Measurements from ENCODE around the gene SPC24. TPM values are rescaled to one million over a fixed set of nuclear protein-coding genes. Genes with fewer than 3 reads are reported as not detected.

Gene SPC24
- polyA plus RNA-seq, 1 experiment, result 18.9 TPM

GRCh38 chr19:11191934-11192333 lies 36.4 kb upstream of the SPC24 start:
- Histone ChIP-seq H3K36me3 (ENCODE audit: control insufficient read depth, insufficient read depth, low read length) (peaks cover 33% of the 10 kb centered on the region), H3K4me3 (ENCODE audit: low read depth, low read length) (no peak overlapping the region), H3K27me3 (ENCODE audit: control insufficient read depth, insufficient read depth, low read length) (no peaks in the 10 kb centered on the region)
- DNase-seq (ENCODE audit: low read depth), result no peak
- TF ChIP-seq, protein P1, sequence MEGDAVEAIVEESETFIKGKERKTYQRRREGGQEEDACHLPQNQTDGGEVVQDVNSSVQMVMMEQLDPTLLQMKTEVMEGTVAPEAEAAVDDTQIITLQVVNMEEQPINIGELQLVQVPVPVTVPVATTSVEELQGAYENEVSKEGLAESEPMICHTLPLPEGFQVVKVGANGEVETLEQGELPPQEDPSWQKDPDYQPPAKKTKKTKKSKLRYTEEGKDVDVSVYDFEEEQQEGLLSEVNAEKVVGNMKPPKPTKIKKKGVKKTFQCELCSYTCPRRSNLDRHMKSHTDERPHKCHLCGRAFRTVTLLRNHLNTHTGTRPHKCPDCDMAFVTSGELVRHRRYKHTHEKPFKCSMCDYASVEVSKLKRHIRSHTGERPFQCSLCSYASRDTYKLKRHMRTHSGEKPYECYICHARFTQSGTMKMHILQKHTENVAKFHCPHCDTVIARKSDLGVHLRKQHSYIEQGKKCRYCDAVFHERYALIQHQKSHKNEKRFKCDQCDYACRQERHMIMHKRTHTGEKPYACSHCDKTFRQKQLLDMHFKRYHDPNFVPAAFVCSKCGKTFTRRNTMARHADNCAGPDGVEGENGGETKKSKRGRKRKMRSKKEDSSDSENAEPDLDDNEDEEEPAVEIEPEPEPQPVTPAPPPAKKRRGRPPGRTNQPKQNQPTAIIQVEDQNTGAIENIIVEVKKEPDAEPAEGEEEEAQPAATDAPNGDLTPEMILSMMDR (IDR thresholded peaks at IDR 0.05; ENCODE audit: insufficient read depth, low read depth, low read length), result no peak
- CTCF ChIA-PET, result interaction anchor here (0.7 to 1.0 kb wide), 2 partner anchors 53 to 66 kb away, joined by 3 read pairs; no protein-coding TSS in a partner anchor
- POLR2A ChIA-PET, result no interaction called here

- Histone ChIP-seq H3K36me3 (ENCODE audit: control insufficient read depth, insufficient read depth, low read length) (peaks cover 36% of the 10 kb centered on the region), H3K27me3 (ENCODE audit: control insufficient read depth, insufficient read depth, low read length) (no peaks in the 10 kb centered on the region), H3K4me3 (ENCODE audit: low read depth, low read length) (no peak overlapping the region)
- TF ChIP-seq, protein P1 (IDR thresholded peaks at IDR 0.05; ENCODE audit: insufficient read depth, low read depth, low read length), result no peak
- peak; percentile 62 for DNase-seq (ENCODE audit: low read depth)
- ChIA-PET CTCF (interaction anchor here (0.7 to 1.0 kb wide), 2 partner anchors 53 to 65 kb away, joined by 3 read pairs; no protein-coding TSS in a partner anchor), POLR2A (no interaction called here)
Observed at GRCh38 chr19:11191273-11191755, 35.7 kb upstream of the SPC24 start.

GRCh38 chr19:11190501-11190900 lies 34.9 kb upstream of the SPC24 start:
- Histone ChIP-seq H3K27me3 (ENCODE audit: control insufficient read depth, insufficient read depth, low read length) (no peaks in the 10 kb centered on the region), H3K36me3 (ENCODE audit: control insufficient read depth, insufficient read depth, low read length) (peaks cover 40% of the 10 kb centered on the region), H3K4me3 (ENCODE audit: low read depth, low read length) (no peak overlapping the region)
- POLR2A ChIA-PET, result no interaction called here
- DNase-seq (ENCODE audit: low read depth), result no peak
- CTCF ChIA-PET, result no interaction called here
- TF ChIP-seq, protein P1 (IDR thresholded peaks at IDR 0.05; ENCODE audit: insufficient read depth, low read depth, low read length), result no peak

DNA sequence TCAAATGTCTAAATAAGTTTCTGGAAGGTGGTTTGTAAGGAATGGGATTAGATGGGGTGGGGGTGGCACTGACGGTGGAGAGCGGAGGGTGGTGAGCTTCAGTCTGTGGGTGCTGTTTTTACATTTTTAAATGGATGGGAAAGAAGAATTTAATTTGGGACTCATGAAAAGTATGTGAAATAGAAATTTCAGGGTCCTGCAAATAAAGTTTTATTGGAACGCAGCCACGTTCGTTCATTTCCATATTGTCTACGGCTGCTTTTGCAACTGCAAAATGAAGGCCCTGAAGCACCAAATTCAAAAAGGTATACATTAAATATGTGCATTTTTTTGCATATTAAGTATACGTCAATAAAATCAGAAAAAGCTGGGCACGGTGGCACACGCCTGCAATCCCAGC lies 31.9 kb upstream of the SPC24 start:
- H3K36me3 ChIP-seq (ENCODE audit: control insufficient read depth, insufficient read depth, low read length), result peaks cover 27% of the 10 kb centered on the region
- CTCF ChIA-PET, result no interaction called here
- POLR2A ChIA-PET, result no interaction called here

DNA sequence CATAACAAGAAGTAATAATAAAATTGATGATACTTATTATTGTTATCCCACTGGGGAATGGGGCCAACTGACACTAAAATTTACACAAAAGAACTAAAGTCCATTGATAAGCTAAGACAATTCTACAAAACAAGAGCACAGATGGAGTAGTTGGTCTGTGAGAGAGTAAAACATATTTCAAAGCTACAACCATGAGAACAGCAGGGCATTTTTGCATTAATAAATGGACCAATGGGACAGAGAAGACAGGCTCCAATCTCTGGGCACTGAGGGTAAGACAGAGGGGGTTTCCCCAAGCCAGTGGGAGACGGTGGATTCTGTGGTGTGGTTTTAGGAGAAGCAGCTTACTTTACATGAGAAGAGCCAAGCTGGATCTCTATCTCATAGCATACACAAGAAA lies 27.4 kb upstream of the SPC24 start:
- Histone ChIP-seq H3K4me3 (ENCODE audit: low read depth, low read length) (no peak overlapping the region), H3K27me3 (ENCODE audit: control insufficient read depth, insufficient read depth, low read length) (no peaks in the 10 kb centered on the region), H3K36me3 (ENCODE audit: control insufficient read depth, insufficient read depth, low read length) (peaks cover 26% of the 10 kb centered on the region)
- no peak for DNase-seq (ENCODE audit: low read depth)
- ChIA-PET POLR2A (no interaction called here), CTCF (no interaction called here)
- TF ChIP-seq, protein P1 (IDR thresholded peaks at IDR 0.05; ENCODE audit: insufficient read depth, low read depth, low read length), result no peak

More for the DNA sequence above, 31.9 kb upstream of the SPC24 start:
- Histone ChIP-seq H3K4me3 (ENCODE audit: low read depth, low read length) (no peak overlapping the region), H3K27me3 (ENCODE audit: control insufficient read depth, insufficient read depth, low read length) (no peaks in the 10 kb centered on the region)
- no peak for DNase-seq (ENCODE audit: low read depth)
- TF ChIP-seq, protein P1 (IDR thresholded peaks at IDR 0.05; ENCODE audit: insufficient read depth, low read depth, low read length), result no peak
